Panc1 (cell line): ENCODE data around the gene CPA3.
A peak's percentile ranks its signal among the peaks of the same experiment; 100 is the strongest.

Experiments
- CTCF ChIP-seq: fragments of 450-650 bp; IDR thresholded peaks from 2 replicates; pipeline ENCODE4 v1.5.1; 2017; ENCODE audit warnings: mild to moderate bottlenecking
- POLR2AphosphoS5 ChIP-seq: IDR thresholded peaks from 2 replicates; pipeline ENCODE4 v1.6.1; 2012; ENCODE audit warnings: mild to moderate bottlenecking, low read depth, low read length, moderate library complexity

GRCh38 chr3:148943506-148944205, 78.6 kb downstream of the CPA3 start:
- TF ChIP-seq POLR2AphosphoS5 (no peak), CTCF (peak; percentile 83)
